Measurements from ENCODE around the gene CDA. TPM values are rescaled to one million over a fixed set of nuclear protein-coding genes. Genes with fewer than 3 reads are reported as not detected.

The CDA gene
- total RNA-seq, 3 donors from 2014 or later (not counting 1 experiment from before 2014, with no cell fraction given) = 1.4 to 5.3 TPM; not detected in 1

DNA sequence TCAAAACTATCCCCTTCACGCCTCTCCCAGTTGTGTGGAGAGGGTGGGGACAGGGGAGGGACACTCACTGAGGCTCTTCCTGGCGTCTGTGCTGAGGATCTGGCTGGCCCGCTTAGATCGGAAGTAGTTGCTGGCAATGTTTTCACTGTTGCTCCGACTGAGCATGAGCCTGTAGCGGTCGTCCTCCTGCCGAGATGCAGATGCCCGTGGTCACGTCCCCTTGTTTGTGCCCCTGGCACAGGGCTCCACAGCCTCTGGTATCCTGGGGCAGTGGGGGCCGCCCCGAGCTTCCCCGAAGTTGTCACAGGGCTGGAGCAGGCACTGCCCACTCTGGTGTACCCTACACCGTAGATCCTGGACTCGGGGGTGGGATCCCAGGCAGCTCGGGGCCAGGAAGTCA, 77.2 kb downstream of the CDA start:
- no peak overlapping the region for H3K4me3 ChIP-seq (ENCODE audit: low read length)
- H3K27ac ChIP-seq (ENCODE audit: low read length) = no peak overlapping the region
- Mint-ChIP-seq H3K27me3 (ENCODE audit: low read depth in 2 of 2) (no peaks in the 10 kb centered on the region), H3K27ac (no peak overlapping the region), H3K4me1 (peaks cover 15 to 21% of the 10 kb centered on the region in 2 donors), H3K36me3 (no peaks in the 10 kb centered on the region), H3K4me3 (no peak overlapping the region), H3K9me3 (no peaks in the 10 kb centered on the region)
- ATAC-seq = no peak
- no peaks in the 10 kb centered on the region for H3K36me3 ChIP-seq (ENCODE audit: control insufficient read depth, insufficient read depth, low read length)
- H3K4me1 ChIP-seq (ENCODE audit: control insufficient read depth, insufficient read depth, low read length) = peaks cover 11% of the 10 kb centered on the region
- no peaks in the 10 kb centered on the region for H3K27me3 ChIP-seq (ENCODE audit: control insufficient read depth, insufficient read depth, low read length)
- intact Hi-C loops (cut with micrococcal nuclease) = no loop called here
- TF ChIP-seq, protein P1, sequence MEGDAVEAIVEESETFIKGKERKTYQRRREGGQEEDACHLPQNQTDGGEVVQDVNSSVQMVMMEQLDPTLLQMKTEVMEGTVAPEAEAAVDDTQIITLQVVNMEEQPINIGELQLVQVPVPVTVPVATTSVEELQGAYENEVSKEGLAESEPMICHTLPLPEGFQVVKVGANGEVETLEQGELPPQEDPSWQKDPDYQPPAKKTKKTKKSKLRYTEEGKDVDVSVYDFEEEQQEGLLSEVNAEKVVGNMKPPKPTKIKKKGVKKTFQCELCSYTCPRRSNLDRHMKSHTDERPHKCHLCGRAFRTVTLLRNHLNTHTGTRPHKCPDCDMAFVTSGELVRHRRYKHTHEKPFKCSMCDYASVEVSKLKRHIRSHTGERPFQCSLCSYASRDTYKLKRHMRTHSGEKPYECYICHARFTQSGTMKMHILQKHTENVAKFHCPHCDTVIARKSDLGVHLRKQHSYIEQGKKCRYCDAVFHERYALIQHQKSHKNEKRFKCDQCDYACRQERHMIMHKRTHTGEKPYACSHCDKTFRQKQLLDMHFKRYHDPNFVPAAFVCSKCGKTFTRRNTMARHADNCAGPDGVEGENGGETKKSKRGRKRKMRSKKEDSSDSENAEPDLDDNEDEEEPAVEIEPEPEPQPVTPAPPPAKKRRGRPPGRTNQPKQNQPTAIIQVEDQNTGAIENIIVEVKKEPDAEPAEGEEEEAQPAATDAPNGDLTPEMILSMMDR (IDR thresholded peaks at IDR 0.05) = no peak
- H3K9me3 ChIP-seq (ENCODE audit: control insufficient read depth, insufficient read depth, low read length) = no peaks in the 10 kb centered on the region
- DNase-seq = no peak
- WGBS (ENCODE audit: insufficient coverage) = 83% methylated on average over 16 of the region's 16 CpGs

DNA sequence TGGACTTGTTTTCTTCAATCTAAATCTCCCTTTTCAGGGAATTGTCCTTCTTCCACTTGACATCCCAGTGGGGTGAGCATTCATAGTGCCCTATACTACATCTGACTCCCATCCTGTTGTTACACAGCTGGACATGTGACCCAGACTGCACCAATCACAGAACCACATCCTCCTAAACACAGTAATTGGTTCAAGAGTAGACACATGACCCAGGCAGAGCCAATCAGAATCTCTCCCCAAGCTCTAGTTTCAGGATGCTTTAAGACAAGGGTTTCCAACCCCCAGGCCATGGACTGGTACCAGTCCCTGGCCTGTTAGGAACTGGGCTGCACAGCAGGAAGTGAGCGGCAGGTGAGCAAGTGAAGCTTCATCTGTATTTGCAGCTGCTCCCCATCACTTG, 77.9 kb downstream of the CDA start:
- TF ChIP-seq, protein P1 (IDR thresholded peaks at IDR 0.05) = no peak
- peaks cover 12 to 17% of the 10 kb centered on the region in 2 donors for H3K4me1 Mint-ChIP-seq
- H3K27me3 ChIP-seq (ENCODE audit: control insufficient read depth, insufficient read depth, low read length) = no peaks in the 10 kb centered on the region
- ATAC-seq (peak in 2 of 3 donors; percentile 29 to 63), DNase-seq (peak in 1 of 2 donors; percentile 25)
- peaks cover 9% of the 10 kb centered on the region for H3K4me1 ChIP-seq (ENCODE audit: control insufficient read depth, insufficient read depth, low read length)
- 100% methylated on average over 1 of the region's 1 CpG for WGBS (ENCODE audit: insufficient coverage)
- H3K9me3 Mint-ChIP-seq = no peaks in the 10 kb centered on the region
- no peaks in the 10 kb centered on the region for H3K9me3 ChIP-seq (ENCODE audit: control insufficient read depth, insufficient read depth, low read length)
- H3K36me3 Mint-ChIP-seq = no peaks in the 10 kb centered on the region
- H3K27ac ChIP-seq (ENCODE audit: low read length) = no peak overlapping the region
- no peak overlapping the region for H3K4me3 Mint-ChIP-seq
- no peaks in the 10 kb centered on the region for H3K27me3 Mint-ChIP-seq (ENCODE audit: low read depth in 2 of 2)
- H3K36me3 ChIP-seq (ENCODE audit: control insufficient read depth, insufficient read depth, low read length) = no peaks in the 10 kb centered on the region
- H3K27ac Mint-ChIP-seq = no peak overlapping the region
- intact Hi-C loops (cut with micrococcal nuclease) = no loop called here
- no peak overlapping the region for H3K4me3 ChIP-seq (ENCODE audit: low read length)

Other genes with a start within 250 kb of the CDA start
- gene CAMK2N1, start 102.9 kb upstream of the CDA start, total RNA-seq = 1 to 10 TPM; 1.6 to 2.6 (median 1.6) TPM
- gene MUL1, start 80.9 kb upstream of the CDA start, total RNA-seq = 10 to 100 TPM; 21.0 to 29.5 (median 28.8) TPM
- not detected for gene FAM43B, start 36.5 kb upstream of the CDA start, total RNA-seq
- 10 to 100 TPM; 10.8 to 16.2 (median 15.0) TPM for gene PINK1, start 44.4 kb downstream of the CDA start, total RNA-seq
- 100 to 1,000 TPM; 137 to 158 (median 153) TPM for gene DDOST, start 72.3 kb downstream of the CDA start, total RNA-seq
- gene KIF17, start 128.9 kb downstream of the CDA start, total RNA-seq = not detected
- gene SH2D5, start 143.6 kb downstream of the CDA start, total RNA-seq = not detected
- gene HP1BP3, start 198.2 kb downstream of the CDA start, total RNA-seq = 100 to 1,000 TPM; 243 to 296 (median 274) TPM